Fibroblast of the aortic adventitia (primary cell): ENCODE data around the gene RASGRP2. TPM values are rescaled to one million over a fixed set of nuclear protein-coding genes. Genes with fewer than 3 reads are reported as not detected.

ENCODE experiments used
- DNase-seq: peaks from one replicate; pipeline ENCODE4 v3.0.0-alpha.2; 2010; ENCODE audit warnings: low read depth
- H3K4me3 ChIP-seq: 2 replicates; pipeline ENCODE4 v1.5.1; 2011; ENCODE audit warnings: low read depth, mild to moderate bottlenecking, control low read depth, low read length, moderate library complexity
- total RNA-seq: library from RNA; depleted of rRNA; stranded (reverse); fragments of >200 nt; gene quantifications from 2 replicates; pipeline ENCODE4 v1.2.3, GENCODE V29; 2012; ENCODE audit warnings: low replicate concordance
- TF ChIP-seq, protein P1 (sequence below): IDR thresholded peaks from 2 replicates; pipeline ENCODE4 v1.5.1; 2011; ENCODE audit warnings: mild to moderate bottlenecking, low read length, control low read depth, inconsistent platforms; ENCODE audit not compliant: insufficient read depth

The RASGRP2 gene
- total RNA-seq, 1 donor, result not detected

DNA sequence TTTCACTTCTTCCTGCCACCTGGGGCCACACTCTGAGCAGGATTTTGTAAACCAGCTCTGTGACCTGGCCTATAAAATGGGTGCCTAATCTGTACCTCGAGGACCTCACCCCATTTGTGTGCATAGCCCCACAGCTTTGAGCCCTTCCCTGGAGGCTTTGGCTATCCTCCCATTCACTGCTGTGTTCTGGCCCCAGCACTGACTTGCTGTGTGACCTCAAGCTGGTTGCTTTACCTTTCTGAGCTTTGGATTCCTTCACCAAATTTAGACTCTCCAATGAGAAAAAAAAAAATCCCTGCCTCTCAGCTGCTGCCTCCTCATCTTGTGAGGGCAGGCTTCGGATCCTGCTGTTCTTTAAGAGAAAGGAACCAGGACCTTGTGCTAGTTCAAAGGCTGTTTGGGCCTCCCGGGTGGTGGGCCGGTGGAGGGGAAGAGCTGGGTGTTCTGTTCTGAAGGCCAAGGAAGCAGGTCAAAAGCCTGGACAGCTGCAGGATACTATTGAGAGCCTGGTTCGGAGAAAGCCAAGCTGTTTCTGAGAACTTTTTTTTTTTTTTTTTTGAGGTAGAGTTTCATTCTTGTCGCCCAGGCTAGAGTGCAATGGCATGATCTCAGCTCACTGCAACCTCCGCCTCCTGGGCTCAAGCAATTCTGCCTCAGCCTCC is 16.9 kb upstream of the RASGRP2 start:
- no peak for DNase-seq
- H3K4me3 ChIP-seq, result no peak overlapping the region
- TF ChIP-seq, protein P1, sequence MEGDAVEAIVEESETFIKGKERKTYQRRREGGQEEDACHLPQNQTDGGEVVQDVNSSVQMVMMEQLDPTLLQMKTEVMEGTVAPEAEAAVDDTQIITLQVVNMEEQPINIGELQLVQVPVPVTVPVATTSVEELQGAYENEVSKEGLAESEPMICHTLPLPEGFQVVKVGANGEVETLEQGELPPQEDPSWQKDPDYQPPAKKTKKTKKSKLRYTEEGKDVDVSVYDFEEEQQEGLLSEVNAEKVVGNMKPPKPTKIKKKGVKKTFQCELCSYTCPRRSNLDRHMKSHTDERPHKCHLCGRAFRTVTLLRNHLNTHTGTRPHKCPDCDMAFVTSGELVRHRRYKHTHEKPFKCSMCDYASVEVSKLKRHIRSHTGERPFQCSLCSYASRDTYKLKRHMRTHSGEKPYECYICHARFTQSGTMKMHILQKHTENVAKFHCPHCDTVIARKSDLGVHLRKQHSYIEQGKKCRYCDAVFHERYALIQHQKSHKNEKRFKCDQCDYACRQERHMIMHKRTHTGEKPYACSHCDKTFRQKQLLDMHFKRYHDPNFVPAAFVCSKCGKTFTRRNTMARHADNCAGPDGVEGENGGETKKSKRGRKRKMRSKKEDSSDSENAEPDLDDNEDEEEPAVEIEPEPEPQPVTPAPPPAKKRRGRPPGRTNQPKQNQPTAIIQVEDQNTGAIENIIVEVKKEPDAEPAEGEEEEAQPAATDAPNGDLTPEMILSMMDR, result no peak

DNA sequence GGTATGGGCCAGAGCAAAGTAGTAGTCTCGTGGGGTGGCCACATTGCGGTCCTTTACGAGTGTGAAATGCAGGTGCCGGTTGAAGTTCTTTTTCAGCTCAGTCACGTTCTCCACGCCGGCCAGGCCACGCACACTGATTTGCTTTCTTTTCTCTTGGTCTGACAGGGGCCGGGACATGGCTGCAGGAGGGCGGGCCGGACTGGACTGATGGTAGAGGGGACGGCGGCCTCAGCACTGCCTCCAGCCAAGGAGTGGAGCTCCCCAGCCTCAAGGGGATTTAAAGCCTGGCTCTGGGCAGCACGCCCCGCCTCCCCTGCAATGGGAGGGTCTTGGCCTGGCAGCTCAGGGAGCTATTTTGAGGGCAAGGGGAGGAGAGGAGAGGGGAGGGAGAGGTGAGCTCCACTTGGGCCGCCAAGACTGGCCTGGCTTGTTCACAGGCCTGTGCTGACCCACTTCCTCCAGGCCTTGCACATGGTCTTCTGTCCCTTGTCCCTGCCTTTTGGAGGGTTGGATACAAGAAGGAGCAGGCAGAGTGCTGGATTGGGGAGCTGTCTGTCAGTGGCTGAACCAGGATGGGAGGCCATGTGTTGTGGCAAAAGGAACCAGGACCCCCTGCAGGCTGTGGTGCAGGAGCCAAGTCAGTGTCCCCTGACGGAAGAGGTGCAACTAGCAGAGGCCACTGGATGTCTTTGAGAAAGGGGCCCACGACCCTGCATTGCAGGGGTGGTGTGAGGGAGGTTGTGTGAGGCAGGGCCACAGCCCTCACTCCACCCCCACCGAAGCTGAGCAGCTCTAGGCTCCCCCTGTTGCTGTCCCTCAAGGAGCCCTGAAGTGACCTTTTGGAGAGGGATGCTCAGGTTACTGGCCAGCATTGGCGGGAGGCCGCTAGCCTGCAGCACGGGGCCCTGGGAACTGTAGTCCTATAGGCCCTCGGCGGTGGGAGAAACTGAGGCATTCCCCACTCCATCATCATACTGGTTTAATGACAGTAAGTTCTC is 16.1 kb upstream of the RASGRP2 start, which contains the start of gene PYGM:
Gene PYGM (minus strand): TSS at position 253 of the 998 bp plus-strand sequence. CDS start 76 bp downstream, at position 177.
- TF ChIP-seq, protein P1, result no peak
- peak; percentile 80 for DNase-seq
- H3K4me3 ChIP-seq, result peak within 1 kb of the TSS; percentile 10

DNA sequence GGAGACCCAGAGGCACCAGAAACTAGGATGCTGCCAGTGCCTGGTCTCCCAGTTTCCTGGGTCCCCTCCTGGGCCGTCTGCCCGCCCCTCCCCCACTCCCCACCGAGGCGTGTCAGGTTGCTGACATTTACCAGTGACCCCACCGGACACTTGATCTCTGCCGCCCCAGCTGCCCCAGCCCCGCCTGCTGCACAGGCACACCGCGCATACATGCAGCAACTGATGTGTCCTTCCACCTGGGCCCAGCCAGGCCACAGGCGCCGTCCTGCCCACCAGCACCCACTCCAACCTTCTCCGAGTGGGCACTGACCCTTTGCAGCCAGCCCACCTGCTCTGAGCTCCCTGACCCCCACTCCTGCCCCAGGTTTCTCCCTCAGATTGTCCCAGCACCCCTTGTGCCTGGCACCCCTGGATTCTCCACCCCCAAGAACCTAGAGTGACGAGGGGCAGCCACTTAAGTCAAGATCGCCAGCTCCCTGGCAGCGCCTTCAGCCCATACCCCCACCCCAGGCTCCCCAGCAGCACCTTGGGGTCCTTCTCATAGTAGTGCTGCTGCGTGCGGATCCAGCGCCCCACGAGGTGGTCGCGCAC is 15.3 kb upstream of the RASGRP2 start:
- TF ChIP-seq, protein P1, result no peak
- DNase-seq, result no peak
- peak overlapping the region; percentile 10 for H3K4me3 ChIP-seq

DNA sequence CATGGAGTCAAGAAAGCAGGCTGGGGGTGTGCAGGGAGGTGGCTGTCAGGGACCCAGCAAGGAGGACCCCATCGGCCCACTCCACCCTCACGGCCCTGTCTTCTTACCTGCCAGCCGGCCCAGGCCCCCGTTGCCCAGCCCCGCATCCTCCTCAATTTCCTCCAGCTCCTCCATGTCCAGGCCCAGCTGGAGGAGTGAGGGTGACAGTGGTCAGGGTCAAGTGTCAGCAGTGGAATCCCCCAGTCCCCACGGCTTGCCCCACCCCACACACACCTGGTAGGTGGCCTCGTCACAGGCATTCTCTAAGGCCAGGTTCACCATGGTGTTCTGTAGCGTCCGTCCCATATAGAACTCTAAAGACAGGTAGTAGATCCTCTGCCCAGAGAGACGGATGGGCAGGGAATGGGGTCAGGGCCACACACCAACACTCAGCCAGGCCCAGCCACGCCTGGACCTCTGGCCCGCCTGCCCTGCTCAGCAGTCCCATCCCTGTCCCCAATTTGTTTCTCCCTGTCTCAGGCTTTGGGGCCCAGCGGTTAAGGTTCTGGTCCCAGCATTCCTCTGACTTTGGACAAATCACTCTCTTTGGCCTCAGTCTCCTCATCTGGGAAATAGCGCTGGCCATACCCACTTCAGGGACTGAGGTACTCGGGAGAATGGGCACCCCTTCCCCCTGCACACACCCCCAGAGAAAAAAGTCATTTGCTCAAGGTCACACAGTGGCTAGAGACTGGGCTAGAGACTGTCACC is 14.6 kb upstream of the RASGRP2 start:
- TF ChIP-seq, protein P1, result no peak
- no peak for DNase-seq

DNA sequence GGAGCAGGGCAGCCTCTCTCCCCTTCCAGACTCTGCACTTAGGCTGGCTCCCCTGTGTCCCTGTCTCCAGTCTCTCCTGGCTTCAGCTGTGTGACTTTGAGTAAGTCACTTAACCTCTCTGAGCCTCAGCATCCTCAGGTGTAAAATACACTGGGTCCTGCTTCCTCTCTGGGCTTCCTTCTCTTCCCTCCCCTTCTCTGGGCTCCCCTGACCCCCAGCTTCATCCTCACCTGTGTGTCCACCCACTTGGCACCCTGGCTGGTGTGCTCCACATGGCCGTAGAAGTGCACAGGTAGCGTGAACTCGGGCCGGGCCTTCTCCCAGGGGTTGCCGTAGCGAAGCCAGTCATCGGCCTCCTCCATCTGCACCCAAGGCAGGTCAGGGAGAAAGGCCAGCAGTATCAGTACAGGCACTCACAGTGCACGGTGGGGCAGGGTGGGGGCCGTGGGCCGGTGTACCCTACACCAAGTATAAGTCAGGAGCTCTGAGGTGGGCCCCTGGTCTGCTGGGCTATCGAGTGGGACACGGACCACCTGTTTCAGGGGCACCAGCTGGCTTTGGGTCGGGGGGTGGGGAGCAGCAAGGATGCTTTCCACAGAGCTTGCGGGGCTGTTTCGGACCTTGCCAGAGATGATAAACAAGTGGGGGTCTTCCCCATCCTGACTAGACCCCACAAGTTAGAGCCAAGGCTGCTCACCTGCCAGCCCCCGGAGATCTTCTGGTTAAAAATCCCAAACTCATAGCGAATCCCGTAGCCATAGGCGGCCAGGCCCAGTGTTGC is 13.8 kb upstream of the RASGRP2 start:
- no peak for DNase-seq
- TF ChIP-seq, protein P1, result no peak

More for the DNA sequence above, 14.6 kb upstream of the RASGRP2 start:
- H3K4me3 ChIP-seq, result no peak overlapping the region

More for the DNA sequence above, 13.8 kb upstream of the RASGRP2 start:
- no peak overlapping the region for H3K4me3 ChIP-seq
